Spinal cord (tissue), 10 donors: ENCODE results near the gene LTK. TPM values are rescaled to one million over a fixed set of nuclear protein-coding genes. Genes with fewer than 3 reads are reported as not detected.

Experiments used
- DNase-seq, 6 donors: peaks; one replicate each; pipeline versions ENCODE4 v3.0.0 to v3.0.0-alpha.2; 2013 to 2015; ENCODE audit warnings: low spot score in 6 of 6, low read depth in 4 of 6
- H3K27ac ChIP-seq: one replicate; pipeline ENCODE4 v1.5.1; 2013; ENCODE audit warnings: low read depth, low read length, control low read depth
- H3K27me3 ChIP-seq: one replicate; pipeline ENCODE4 v1.6.1; 2013; ENCODE audit warnings: low read length; ENCODE audit not compliant: control insufficient read depth, insufficient read depth
- H3K36me3 ChIP-seq: one replicate; pipeline ENCODE4 v1.6.1; 2013; ENCODE audit warnings: low read length; ENCODE audit not compliant: control insufficient read depth, insufficient read depth
- H3K4me1 ChIP-seq: one replicate; pipeline ENCODE4 v1.6.1; 2013; ENCODE audit warnings: low read length; ENCODE audit not compliant: control insufficient read depth, insufficient read depth
- H3K4me3 ChIP-seq: one replicate; pipeline ENCODE4 v1.5.1; 2013; ENCODE audit warnings: low read depth, low read length, control low read depth
- H3K9me3 ChIP-seq: one replicate; pipeline ENCODE4 v1.6.1; 2013; ENCODE audit warnings: low read length; ENCODE audit not compliant: control insufficient read depth, insufficient read depth
- WGBS: methylation state at CpG from one replicate; pipeline ENCODE4 v1.1.5; 2013; ENCODE audit warnings: missing lambda C conversion rate; ENCODE audit not compliant: insufficient coverage; 5-methylcytosine and 5-hydroxymethylcytosine counted together
- polyA plus RNA-seq, 2 donors: library from polyadenylated mRNA; unstranded; fragments of 120-200 nt; gene quantifications; one replicate each; pipeline ENCODE4 v1.2.1, GENCODE V29; 2013; ENCODE audit not compliant: insufficient read length in 2 of 2
- total RNA-seq, 2 donors: library from RNA; depleted of rRNA in 1 of 2; stranded (reverse); fragments of 120-200 nt in 1 of 2; fragments of >200 nt in 1 of 2; gene quantifications; one replicate each; pipeline versions ENCODE4 v1.2.3 to v1.2.4, GENCODE V29; 2013 to 2014
- donor health status: healthy.

Gene LTK
- total and polyA plus RNA-seq, 4 donors = 0.17 to 0.70 (median 0.43) TPM

- DNase-seq = peak in 4 of 6 donors; percentile 39 to 86 (median 60)
- no peaks in the 10 kb centered on the region for H3K9me3 ChIP-seq
- H3K4me3 ChIP-seq = peak within 1 kb of the TSS; percentile 52
- WGBS = 0% methylated on average over 60 of the region's 60 CpGs
- H3K27me3 ChIP-seq = peaks cover 67% of the 10 kb centered on the region
- H3K27ac ChIP-seq = peak within 1 kb of the TSS; percentile 57
- peaks cover 37% of the 10 kb centered on the region for H3K4me1 ChIP-seq
- no peaks in the 10 kb centered on the region for H3K36me3 ChIP-seq
These were observed 20.3 kb downstream of the LTK start, which contains the start of gene ITPKA for GRCh38 chr15:41493205-41493901. Gene ITPKA, plus strand, starts transcription at chr15:41493874. Its CDS starts 54 bp downstream, at chr15:41493928.

GRCh38 chr15:41492597-41493204 lies 20.9 kb downstream of the LTK start:
- H3K27ac ChIP-seq = peak overlapping the region; percentile 57
- WGBS = under 1% methylated on average over 13 of the region's 15 CpGs
- H3K4me1 ChIP-seq = peaks cover 37% of the 10 kb centered on the region
- peak overlapping the region; percentile 52 for H3K4me3 ChIP-seq
- no peaks in the 10 kb centered on the region for H3K9me3 ChIP-seq
- H3K27me3 ChIP-seq = peaks cover 63% of the 10 kb centered on the region
- peak in 1 of 6 donors; percentile 50 for DNase-seq
- H3K36me3 ChIP-seq = no peaks in the 10 kb centered on the region

GRCh38 chr15:41491889-41492288 lies 21.7 kb downstream of the LTK start:
- no peak overlapping the region for H3K4me3 ChIP-seq
- no peak overlapping the region for H3K27ac ChIP-seq
- DNase-seq = no peak
- 100% methylated on average over 3 of the region's 4 CpGs for WGBS
- H3K4me1 ChIP-seq = peaks cover 37% of the 10 kb centered on the region
- H3K9me3 ChIP-seq = no peaks in the 10 kb centered on the region
- peaks cover 55% of the 10 kb centered on the region for H3K27me3 ChIP-seq
- H3K36me3 ChIP-seq = no peaks in the 10 kb centered on the region

- no peak overlapping the region for H3K4me3 ChIP-seq
- WGBS = no CpG with 5 or more reads among the region's 4 CpGs
These were observed 23.3 kb downstream of the LTK start for GRCh38 chr15:41490355-41490754.

GRCh38 chr15:41489641-41490040 lies 24.0 kb downstream of the LTK start:
- H3K9me3 ChIP-seq = no peaks in the 10 kb centered on the region
- H3K36me3 ChIP-seq = peaks cover 5% of the 10 kb centered on the region
- H3K27me3 ChIP-seq = peaks cover 33% of the 10 kb centered on the region
- DNase-seq = no peak
- H3K27ac ChIP-seq = no peak overlapping the region
- H3K4me1 ChIP-seq = peaks cover 21% of the 10 kb centered on the region
- WGBS = no CpG with 5 or more reads among the region's 2 CpGs
- no peak overlapping the region for H3K4me3 ChIP-seq

More at GRCh38 chr15:41490355-41490754, 23.3 kb downstream of the LTK start:
- no peak overlapping the region for H3K27ac ChIP-seq
- peaks cover 28% of the 10 kb centered on the region for H3K4me1 ChIP-seq
- peaks cover 40% of the 10 kb centered on the region for H3K27me3 ChIP-seq
- peaks cover 5% of the 10 kb centered on the region for H3K36me3 ChIP-seq
- no peaks in the 10 kb centered on the region for H3K9me3 ChIP-seq
- DNase-seq = no peak

GRCh38 chr15:41487802-41488201 lies 25.8 kb downstream of the LTK start:
- H3K27ac ChIP-seq = no peak overlapping the region
- peaks cover 7% of the 10 kb centered on the region for H3K4me1 ChIP-seq
- H3K4me3 ChIP-seq = no peak overlapping the region
- no peaks in the 10 kb centered on the region for H3K9me3 ChIP-seq
- DNase-seq = no peak
- 100% methylated on average over 2 of the region's 2 CpGs for WGBS
- H3K36me3 ChIP-seq = peaks cover 16% of the 10 kb centered on the region
- peaks cover 19% of the 10 kb centered on the region for H3K27me3 ChIP-seq

- peaks cover 3% of the 10 kb centered on the region for H3K4me1 ChIP-seq
- 83% methylated on average over 6 of the region's 9 CpGs for WGBS
- no peak overlapping the region for H3K4me3 ChIP-seq
- H3K27ac ChIP-seq = no peak overlapping the region
- no peak for DNase-seq
- no peaks in the 10 kb centered on the region for H3K9me3 ChIP-seq
- peaks cover 16% of the 10 kb centered on the region for H3K27me3 ChIP-seq
- H3K36me3 ChIP-seq = peaks cover 17% of the 10 kb centered on the region
These were observed 26.2 kb downstream of the LTK start for GRCh38 chr15:41487381-41487780.

GRCh38 chr15:41486286-41486685 lies 27.3 kb downstream of the LTK start:
- no peaks in the 10 kb centered on the region for H3K9me3 ChIP-seq
- 78% methylated on average over 43 of the region's 43 CpGs for WGBS
- no peak for DNase-seq
- no peak overlapping the region for H3K4me3 ChIP-seq
- peaks cover 24% of the 10 kb centered on the region for H3K36me3 ChIP-seq
- H3K27ac ChIP-seq = no peak overlapping the region
- H3K27me3 ChIP-seq = peaks cover 9% of the 10 kb centered on the region
- no peaks in the 10 kb centered on the region for H3K4me1 ChIP-seq

GRCh38 chr15:41484937-41485625 lies 28.5 kb downstream of the LTK start:
- no peak overlapping the region for H3K27ac ChIP-seq
- no peaks in the 10 kb centered on the region for H3K4me1 ChIP-seq
- DNase-seq = no peak
- H3K9me3 ChIP-seq = no peaks in the 10 kb centered on the region
- no peak overlapping the region for H3K4me3 ChIP-seq
- peaks cover 36% of the 10 kb centered on the region for H3K36me3 ChIP-seq
- WGBS = 73% methylated on average over 8 of the region's 11 CpGs
- no peaks in the 10 kb centered on the region for H3K27me3 ChIP-seq
